ENCODE measurements around the gene ALX3. TPM values are rescaled to one million over a fixed set of nuclear protein-coding genes. Genes with fewer than 3 reads are reported as not detected.

ALX3 gene
- total RNA-seq, 2 donors from 2014 or later, result not detected

DNA sequence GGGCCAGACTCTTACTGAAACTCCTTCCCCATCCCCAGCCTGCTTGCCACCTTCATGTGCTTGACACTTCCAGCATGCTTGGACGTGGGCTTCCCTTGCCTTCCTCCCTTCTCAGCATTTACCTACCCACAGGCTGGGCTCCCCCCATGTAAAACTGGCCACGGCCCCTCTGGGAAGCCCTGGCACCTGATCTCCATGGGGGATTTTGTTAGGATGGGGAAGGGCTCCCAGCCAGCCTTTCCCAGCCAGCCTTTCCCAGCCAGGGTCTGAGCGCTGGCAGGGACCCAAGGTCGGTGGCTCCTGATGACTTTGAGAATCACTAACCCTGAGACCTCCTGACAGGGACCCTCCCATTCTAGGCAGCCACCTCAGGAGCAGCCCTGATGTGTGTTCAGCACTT is 6.7 kb downstream of the ALX3 start:
- peaks cover 11% of the 10 kb centered on the region for H3K4me1 Mint-ChIP-seq
- H3K27me3 Mint-ChIP-seq (ENCODE audit: insufficient read depth), result peaks cover 51% of the 10 kb centered on the region
- no peak overlapping the region for H3K4me3 Mint-ChIP-seq

DNA sequence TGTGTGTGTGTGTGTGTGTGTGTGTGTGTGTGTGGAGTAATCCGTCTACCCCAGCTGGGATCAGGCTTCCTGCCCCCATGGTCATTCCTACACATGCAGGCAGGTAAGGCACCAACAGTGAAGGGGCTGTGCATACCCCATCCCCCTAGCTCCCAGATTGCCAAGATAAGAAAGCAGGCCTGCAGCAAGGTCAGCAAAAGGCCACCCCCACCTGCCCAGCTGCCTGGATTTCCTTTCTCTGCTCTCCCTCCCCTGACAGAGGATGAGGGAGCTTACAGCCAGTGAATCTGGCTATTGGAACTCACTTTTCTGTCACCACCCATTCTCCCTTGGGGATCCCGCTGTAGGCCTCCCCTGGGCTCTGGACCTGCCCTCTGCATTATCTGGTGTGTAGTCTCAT is 7.9 kb downstream of the ALX3 start:
- Mint-ChIP-seq H3K27ac (no peak overlapping the region), H3K27me3 (ENCODE audit: insufficient read depth) (peaks cover 39% of the 10 kb centered on the region), H3K9me3 (no peaks in the 10 kb centered on the region), H3K4me1 (peaks cover 3% of the 10 kb centered on the region), H3K36me3 (ENCODE audit: low read depth) (peaks cover 28% of the 10 kb centered on the region), H3K4me3 (no peak overlapping the region)
- TF ChIP-seq, protein P1, sequence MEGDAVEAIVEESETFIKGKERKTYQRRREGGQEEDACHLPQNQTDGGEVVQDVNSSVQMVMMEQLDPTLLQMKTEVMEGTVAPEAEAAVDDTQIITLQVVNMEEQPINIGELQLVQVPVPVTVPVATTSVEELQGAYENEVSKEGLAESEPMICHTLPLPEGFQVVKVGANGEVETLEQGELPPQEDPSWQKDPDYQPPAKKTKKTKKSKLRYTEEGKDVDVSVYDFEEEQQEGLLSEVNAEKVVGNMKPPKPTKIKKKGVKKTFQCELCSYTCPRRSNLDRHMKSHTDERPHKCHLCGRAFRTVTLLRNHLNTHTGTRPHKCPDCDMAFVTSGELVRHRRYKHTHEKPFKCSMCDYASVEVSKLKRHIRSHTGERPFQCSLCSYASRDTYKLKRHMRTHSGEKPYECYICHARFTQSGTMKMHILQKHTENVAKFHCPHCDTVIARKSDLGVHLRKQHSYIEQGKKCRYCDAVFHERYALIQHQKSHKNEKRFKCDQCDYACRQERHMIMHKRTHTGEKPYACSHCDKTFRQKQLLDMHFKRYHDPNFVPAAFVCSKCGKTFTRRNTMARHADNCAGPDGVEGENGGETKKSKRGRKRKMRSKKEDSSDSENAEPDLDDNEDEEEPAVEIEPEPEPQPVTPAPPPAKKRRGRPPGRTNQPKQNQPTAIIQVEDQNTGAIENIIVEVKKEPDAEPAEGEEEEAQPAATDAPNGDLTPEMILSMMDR (conservative IDR thresholded peaks at IDR 0.05), result no peak
- 89% methylated on average over 2 of the region's 2 CpGs; no CpG with 5 or more reads in 1 of the 2 experiments for WGBS, 2 experiments (ENCODE audit: insufficient coverage in 1 of 2, insufficient read length in 1 of 2)
- Histone ChIP-seq H3K9ac (ENCODE audit: extremely low read depth, low read length, poor library complexity, severe bottlenecking) (no peak overlapping the region), H3K27ac (ENCODE audit: low read depth, low read length) (no peak overlapping the region), H3K27me3 (ENCODE audit: control insufficient read depth, insufficient read depth, low read length, poor library complexity, severe bottlenecking) (peaks cover 26% of the 10 kb centered on the region), H3K9me3 (ENCODE audit: control insufficient read depth, low read length) (no peaks in the 10 kb centered on the region), H3K4me1 (ENCODE audit: control insufficient read depth, insufficient read depth, low read length) (peaks cover 5% of the 10 kb centered on the region), H3K36me3 (ENCODE audit: control insufficient read depth, insufficient read depth, low read length) (peaks cover 20% of the 10 kb centered on the region), H3K4me3 (ENCODE audit: low read length) (no peak overlapping the region)
- no peak for DNase-seq

More for the DNA sequence above, 6.7 kb downstream of the ALX3 start:
- peaks cover 15% of the 10 kb centered on the region for H3K36me3 ChIP-seq (ENCODE audit: control insufficient read depth, insufficient read depth, low read length)
- H3K27me3 ChIP-seq (ENCODE audit: control insufficient read depth, insufficient read depth, low read length, poor library complexity, severe bottlenecking), result peaks cover 38% of the 10 kb centered on the region
- Mint-ChIP-seq H3K27ac (no peak overlapping the region), H3K36me3 (ENCODE audit: low read depth) (peaks cover 19% of the 10 kb centered on the region), H3K9me3 (no peaks in the 10 kb centered on the region)
- no peak overlapping the region for H3K9ac ChIP-seq (ENCODE audit: extremely low read depth, low read length, poor library complexity, severe bottlenecking)
- TF ChIP-seq, protein P1 (conservative IDR thresholded peaks at IDR 0.05), result no peak
- peaks cover 5% of the 10 kb centered on the region for H3K4me1 ChIP-seq (ENCODE audit: control insufficient read depth, insufficient read depth, low read length)
- no peak overlapping the region for H3K27ac ChIP-seq (ENCODE audit: low read depth, low read length)
- H3K4me3 ChIP-seq (ENCODE audit: low read length), result no peak overlapping the region
- DNase-seq, result no peak
- no peaks in the 10 kb centered on the region for H3K9me3 ChIP-seq (ENCODE audit: control insufficient read depth, low read length)
- WGBS, 2 experiments (ENCODE audit: insufficient coverage in 1 of 2, insufficient read length in 1 of 2), result 39 to 50% methylated on average over 2 to 4 of the region's 4 CpGs

DNA sequence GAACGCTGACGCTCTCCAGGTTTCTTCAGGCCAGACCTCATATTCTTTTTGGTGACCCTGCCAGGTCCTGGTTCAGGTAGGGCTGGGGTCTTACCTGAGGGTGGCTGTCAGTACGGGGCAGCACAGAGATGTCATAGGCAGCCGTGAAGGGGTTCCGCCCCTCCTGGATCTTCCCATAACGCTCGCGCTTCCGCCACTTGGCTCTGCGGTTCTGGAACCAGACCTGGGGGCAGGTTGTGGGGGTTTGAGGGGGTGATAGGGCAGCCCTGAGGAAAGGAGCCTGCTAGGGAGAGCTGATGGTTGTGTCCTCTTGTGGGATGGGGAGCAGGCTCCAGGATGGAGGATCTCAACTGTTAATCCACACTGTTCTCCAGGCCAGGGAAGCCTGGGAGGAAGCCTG is 9.1 kb downstream of the ALX3 start:
- no peak overlapping the region for H3K4me3 ChIP-seq (ENCODE audit: low read length)
- 88 to 98% methylated on average over 10 of the region's 10 CpGs for WGBS, 2 experiments (ENCODE audit: insufficient coverage in 1 of 2, insufficient read length in 1 of 2)
- Mint-ChIP-seq H3K27ac (no peak overlapping the region), H3K4me3 (no peak overlapping the region), H3K27me3 (ENCODE audit: insufficient read depth) (peaks cover 26% of the 10 kb centered on the region), H3K9me3 (no peaks in the 10 kb centered on the region), H3K36me3 (ENCODE audit: low read depth) (peaks cover 38% of the 10 kb centered on the region), H3K4me1 (peaks cover 3% of the 10 kb centered on the region)
- H3K27ac ChIP-seq (ENCODE audit: low read depth, low read length), result no peak overlapping the region
- peaks cover 5% of the 10 kb centered on the region for H3K4me1 ChIP-seq (ENCODE audit: control insufficient read depth, insufficient read depth, low read length)
- no peak for DNase-seq
- no peak overlapping the region for H3K9ac ChIP-seq (ENCODE audit: extremely low read depth, low read length, poor library complexity, severe bottlenecking)
- peaks cover 33% of the 10 kb centered on the region for H3K36me3 ChIP-seq (ENCODE audit: control insufficient read depth, insufficient read depth, low read length)
- H3K27me3 ChIP-seq (ENCODE audit: control insufficient read depth, insufficient read depth, low read length, poor library complexity, severe bottlenecking), result peaks cover 14% of the 10 kb centered on the region
- TF ChIP-seq, protein P1 (conservative IDR thresholded peaks at IDR 0.05), result no peak
- no peaks in the 10 kb centered on the region for H3K9me3 ChIP-seq (ENCODE audit: control insufficient read depth, low read length)

All from endodermal cell (in vitro differentiated cells).